GM19025 (cell line): Measurements from ENCODE around the gene TAC3.
"Not testable (repeated sequence)": the region's sequence is repeated elsewhere in the genome, so short reads cannot be mapped to it uniquely, and the experiment has no call there.

Source experiments
- ATAC-seq: cut with Tn5 transposase; IDR thresholded peaks from one replicate; pipeline ENCODE4 v1.9.1; 2021; ENCODE audit warnings: mild to moderate bottlenecking, low read depth, moderate library complexity; ENCODE audit not compliant: unreplicated experiment

TAC3 gene

DNA sequence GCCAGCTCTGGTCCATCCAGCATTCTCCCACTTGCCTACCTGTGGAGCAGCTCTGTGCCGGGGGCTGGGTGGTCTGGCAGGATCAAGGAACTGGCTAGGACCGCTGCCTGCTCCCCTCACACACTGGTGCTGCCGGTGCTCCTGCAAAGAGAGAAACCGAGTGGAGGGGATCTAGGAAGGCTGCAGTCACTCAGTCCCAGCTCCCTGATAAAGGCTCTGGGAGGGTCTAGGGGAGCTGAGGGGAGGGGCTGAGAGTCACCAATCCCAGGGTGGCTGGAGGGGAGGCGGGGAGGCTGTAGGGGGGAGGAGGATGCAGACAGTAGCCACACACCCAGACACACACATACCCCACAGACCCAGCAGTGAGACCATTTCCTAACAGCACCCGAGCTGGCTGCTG lies at the start of gene TAC3:
TAC3 (minus strand) TSS at position 182 of the 400 bp plus-strand sequence. CDS start 732 bp downstream, outside the sequence.
- ATAC-seq: no peak

DNA sequence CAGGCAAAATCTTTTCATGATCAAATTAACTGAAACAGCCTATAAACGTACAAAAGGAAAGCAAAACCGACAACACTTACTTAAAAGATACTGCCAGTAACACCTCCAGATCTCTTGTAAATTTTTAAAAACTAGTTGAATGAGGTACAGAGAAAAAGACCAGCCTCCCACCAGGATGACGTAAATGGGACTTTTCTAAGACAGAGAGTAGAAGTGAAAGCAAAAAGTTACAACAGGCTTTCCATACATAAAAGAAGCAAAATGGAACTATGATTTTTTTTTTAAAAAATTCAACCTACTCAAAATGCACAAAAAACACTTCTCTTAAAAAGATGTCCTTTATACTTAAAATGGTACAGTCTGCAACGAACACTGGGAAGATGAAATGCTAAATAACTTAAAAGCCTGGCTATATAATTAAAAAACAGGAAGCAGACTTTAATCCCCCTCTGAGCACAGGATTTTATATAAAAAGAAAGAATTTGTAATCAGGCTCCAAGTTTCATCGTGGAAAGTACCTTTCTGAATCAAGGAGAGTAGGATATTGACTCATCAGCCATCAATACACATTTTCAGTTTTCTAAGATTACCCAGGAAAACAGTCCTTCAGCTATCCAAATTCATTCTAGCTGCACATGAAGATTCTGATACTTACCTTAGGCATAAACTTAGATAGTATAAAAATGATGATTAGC lies 47.8 kb upstream of the TAC3 start:
- peak; percentile 94 for ATAC-seq

DNA sequence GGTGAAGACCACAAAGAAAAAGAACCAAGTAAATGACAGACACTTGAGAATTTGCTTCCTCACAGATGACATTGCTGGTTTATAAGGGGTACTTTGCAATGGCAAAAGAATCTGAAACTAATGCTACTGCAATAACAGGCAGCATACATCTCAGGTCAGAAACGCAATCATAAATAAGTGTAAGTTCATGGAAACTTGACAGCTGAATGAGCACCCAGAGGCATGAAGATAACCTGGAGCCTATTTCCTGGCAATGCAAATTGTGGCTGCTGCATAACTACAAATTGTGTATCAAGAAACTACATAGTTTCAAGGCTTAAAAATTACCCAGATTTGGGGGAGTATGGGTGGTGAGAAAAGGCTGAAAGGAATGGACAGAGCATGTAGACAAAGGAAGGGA lies 42.1 kb upstream of the TAC3 start:
- ATAC-seq: no peak

DNA sequence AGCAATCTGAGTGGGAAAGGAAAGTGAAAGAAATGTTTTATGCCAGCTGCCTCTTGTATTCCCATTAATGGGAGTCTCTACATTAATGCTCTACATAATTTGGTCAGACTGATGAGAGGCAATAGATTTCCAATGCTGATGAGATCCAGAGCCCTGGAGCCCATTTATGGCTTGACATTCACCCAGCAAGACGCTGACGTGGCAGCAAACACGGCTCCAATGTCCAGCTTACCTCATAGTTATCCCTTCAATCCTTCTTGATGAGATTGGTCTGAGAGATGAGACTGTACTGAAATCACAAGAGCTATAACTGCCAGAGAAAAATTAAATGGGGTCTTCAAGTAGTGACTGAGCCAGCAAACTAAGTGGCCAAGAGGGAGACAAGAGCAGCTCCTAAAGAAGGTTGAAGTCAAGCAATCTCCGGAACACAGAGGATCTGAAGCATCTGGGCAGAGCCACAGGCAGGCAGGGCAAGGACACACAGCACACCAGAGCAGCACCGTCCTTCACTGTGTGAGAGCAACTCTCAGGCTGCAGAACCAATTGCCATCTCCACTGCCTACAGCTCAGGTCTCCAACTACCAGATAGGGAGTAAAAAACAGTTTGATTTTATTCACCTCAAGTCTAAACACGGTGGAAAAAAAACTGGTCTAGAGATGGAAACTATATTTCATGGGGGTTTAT lies 40.9 kb upstream of the TAC3 start:
- no peak for ATAC-seq

DNA sequence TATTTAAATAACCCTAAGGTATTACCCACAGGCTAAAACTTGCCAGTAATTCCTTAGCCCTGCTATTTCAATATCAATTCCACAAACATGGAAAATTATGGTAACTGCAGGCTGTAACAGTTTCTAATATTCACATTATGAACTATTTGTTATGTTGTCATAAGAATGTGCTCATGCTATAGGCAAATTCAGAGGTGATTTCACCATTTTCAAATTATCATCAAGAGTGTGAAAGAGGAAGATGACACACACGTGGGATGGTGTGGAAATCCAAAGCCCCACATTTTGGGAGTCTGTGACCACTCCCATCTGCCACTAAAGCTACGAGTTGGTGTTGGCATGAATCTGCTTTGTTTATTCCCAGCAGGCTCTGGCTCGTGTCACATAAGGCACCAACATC lies 39.5 kb upstream of the TAC3 start:
- ATAC-seq: no peak

DNA sequence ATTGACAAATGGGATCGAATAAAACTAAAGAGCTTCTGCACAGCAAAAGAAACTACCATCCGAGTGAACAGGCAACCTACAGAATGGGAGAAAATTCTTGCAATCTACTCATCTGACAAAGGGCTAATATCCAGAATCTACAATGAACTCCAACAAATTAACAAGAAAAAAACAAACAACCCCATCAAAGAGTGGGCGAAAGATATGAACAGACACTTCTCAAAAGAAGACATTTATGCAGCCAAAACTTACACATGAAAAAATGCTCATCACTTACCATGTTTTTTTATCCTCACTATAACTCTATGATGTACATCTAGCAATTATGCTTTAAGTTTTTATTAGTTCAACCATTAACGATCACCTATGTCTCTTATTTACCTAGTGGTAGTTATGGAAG lies 37.6 kb upstream of the TAC3 start:
- not testable (repeated sequence) for ATAC-seq

DNA sequence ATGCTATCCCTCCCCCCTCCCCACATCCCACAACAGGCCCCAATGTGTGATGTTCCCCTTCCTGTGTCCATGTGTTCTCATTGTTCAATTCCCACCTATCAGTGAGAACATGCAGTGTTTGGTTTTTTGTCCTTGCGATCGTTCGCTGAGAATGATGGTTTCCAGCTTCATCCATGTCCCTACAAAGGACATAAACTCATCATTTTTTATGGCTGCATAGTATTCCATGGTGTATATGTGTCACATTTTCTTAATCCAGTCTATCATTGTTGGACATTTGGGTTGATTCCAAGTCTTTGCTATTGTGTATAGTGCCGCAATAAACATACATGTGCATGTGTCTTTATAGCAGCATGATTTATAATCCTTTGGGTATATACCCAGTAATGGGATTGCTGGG lies 36.8 kb upstream of the TAC3 start:
- not testable (repeated sequence) for ATAC-seq

DNA sequence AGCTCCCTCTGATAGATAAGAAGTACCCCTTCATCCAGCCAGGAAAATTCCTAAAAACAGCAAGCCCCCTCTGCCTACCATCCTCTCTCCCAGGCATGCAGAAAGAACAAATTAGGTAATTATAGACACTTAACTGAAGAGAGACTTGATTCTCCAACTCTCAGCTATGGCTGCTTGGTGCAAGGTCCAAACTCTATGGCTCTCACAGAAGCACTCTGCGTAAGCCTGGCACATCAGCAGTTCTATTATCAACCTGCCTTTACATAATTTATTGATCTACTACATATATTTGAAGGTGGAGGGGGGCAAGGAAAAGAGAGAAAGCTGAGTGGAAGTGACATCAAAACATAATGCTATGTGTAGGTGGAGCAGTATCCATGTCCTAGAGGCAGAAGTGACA lies 34.7 kb upstream of the TAC3 start:
- ATAC-seq: no peak

DNA sequence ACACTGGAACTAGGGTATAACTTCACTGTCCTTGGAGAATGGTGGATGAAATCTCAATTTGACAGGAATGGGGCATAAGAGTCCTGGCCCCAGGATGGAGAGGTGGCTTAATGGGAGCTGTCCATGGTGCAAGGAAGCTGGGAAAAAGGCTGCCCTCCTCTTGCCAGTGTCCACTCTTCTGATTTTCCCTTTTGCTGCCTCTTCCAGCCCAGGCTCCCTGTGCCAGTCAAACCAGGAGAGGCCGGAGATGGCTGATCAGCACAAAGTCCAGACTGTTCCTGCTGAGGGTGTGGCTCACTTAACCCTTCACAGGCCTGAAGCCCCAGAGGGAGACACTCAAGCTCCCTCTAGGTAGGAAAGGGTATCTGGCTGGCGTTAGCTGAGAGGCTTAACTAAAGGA lies 33.6 kb upstream of the TAC3 start, which contains the start of gene MYO1A:
MYO1A (minus strand) TSS at position 240 of the 400 bp plus-strand sequence. CDS start 1,806 bp downstream, outside the sequence.
- ATAC-seq: no peak

DNA sequence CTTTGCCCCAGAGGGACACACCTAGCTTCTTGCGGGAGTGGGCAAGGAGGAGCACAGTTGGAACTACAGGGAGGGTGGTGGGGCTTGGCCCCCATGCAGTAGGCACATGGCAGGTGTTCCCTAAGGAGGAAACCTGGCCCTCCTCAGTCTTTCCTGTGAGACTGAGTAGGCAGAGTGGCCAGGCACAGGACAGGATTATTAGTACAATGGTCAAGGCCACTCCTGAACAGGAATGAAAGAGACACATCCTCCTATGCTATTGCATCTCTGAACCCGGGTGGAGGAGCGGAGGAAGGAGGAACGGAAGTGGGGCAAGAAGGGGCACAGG lies 32.8 kb upstream of the TAC3 start:
- ATAC-seq: no peak

DNA sequence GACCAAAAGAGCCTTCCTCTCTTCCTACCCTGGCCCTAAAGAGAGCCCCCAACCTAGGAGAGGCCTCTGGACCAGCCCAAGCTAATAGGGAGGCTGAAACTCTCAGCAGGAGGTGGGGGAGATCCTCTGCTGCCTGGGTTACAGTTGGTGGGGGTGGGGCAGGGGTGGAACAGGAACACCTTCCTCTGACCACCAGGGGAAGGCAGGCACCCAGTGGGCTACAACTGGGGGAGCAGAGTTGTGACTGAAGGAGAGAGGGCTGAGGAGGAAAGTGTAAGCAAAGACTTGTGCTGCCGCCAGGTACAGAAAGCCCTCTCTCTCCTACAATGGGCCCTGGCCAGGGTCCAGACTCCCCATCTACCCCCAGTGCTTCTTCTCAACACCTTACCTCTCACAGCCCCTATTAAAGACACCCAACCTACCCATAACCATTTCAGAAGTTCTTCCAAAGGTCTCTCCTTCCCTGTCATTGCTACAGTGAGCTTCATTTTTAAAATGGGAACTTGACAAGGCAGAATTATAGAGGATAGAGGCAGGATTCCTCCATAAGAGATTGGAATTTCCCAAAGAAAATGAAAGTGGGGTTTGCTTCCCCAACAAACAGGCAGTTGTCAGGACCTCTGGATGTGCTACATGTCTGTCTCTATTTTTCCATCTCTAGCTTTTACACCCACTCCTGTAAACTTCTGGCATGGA lies 32.2 kb upstream of the TAC3 start:
- ATAC-seq: no peak

DNA sequence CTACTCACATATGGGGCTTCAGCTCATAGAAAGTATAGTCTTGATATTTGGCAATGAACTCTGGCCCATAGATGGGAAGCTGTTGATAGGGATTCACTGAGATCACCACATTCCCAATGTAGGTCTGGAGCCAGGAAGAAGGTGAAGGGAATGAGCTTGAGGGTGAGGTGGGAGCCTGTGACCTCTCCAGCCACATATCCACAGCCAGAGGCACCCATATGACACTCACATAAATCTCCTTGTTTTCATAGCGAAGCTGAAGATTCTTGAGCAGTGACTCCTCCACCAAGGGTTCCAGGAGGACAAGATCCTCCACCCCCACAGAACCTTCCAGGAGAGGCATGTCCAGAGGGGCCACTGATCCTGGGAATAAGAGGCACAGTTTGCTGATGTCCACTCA lies 31.7 kb upstream of the TAC3 start:
- no peak for ATAC-seq

DNA sequence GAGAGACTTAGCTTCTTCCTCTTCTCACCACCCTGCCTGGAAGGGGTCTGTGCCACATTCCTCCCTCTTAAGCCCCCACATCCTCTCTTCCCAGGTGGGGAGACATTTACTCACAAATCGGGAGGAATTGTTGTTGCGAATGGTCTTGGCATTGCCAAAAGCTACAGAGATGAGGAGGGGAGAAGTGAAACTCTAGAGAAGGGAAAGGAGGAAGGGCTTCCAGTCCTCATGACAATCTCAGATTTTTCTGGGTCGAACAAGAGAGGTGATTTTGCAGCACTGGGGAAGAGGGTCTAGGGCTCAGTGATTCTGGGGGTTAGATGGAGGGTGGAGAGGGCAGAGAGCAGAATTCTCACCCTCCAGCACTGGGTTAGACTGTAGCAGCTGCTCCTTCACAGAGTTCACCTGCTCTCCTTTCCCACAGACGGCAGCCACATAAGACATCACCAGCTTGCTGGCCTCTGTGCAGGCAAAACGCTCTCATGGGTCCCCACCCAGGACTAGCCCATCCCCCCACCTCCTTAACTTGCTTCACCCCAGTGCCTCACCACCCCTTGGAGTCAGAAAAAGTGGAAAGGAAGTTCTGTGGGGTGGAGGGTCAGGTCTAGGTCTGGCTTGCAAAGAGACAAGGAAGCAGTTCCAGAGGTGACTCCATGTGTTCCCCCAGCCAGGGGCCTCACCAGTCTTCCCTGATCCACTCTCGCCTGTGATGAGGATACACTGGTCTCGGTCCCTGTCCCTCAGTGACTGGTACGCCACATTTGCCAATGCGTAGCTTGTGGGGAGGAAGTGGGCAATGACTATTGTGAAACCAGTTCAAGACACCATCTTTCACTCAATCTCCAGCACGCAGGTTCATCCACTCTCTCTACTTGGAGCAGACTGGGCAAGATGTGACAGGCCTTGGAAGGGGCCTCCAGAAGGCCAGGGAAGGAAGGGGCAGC lies 30.9 kb upstream of the TAC3 start:
- no peak for ATAC-seq

DNA sequence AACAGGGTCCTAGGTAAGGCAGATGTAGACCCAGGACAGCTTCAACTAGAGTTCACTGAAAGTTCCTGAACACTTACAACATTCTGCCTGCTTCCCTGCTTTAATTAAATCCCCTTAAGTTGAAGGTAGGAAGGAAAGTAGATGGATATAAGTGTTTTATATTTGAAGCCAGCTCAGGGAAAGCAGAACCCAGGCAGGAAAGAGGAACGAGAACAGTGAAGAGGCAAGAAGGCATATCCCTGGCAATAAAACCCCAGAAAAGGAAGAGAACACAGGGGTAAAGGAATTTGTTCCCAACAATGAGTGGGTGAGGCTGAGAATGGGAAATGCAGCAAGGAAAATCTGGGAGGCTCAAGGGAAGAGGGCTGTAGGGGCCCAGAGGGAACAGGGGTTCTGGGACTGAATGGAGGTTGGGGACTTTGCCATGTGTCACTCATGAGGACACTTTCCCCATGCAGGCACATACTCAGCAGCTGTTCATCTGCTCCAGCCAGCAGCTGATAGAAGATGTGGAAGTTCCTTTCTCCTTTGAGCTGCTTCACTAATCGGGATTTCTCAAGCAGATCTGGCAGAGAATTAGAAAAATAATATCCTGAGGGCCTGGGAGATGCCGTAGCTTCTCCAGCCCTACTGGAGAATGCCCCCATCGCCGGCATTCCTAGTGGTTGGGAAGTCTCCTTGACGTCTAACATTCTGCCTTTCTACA lies 29.9 kb upstream of the TAC3 start:
- ATAC-seq: no peak

DNA sequence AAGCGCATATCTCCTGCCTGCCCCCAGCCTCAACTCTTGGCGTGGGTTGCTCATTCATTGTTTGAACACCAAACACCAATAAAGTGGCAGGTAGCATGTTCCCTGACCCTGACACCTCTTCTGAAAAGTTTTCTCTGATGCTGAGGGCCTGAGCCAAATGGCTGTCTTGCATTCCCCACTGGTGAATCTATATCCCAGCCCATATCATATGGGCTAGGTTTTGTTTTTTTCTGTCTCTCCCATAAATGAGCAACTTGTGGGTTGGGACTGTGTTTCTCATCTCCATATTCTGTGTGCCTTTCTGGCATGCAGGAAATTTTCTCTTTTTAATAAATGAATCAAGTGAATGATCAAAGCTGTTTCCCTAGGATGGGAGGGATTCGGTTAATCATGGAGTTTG lies 28.6 kb upstream of the TAC3 start:
- ATAC-seq: no peak

DNA sequence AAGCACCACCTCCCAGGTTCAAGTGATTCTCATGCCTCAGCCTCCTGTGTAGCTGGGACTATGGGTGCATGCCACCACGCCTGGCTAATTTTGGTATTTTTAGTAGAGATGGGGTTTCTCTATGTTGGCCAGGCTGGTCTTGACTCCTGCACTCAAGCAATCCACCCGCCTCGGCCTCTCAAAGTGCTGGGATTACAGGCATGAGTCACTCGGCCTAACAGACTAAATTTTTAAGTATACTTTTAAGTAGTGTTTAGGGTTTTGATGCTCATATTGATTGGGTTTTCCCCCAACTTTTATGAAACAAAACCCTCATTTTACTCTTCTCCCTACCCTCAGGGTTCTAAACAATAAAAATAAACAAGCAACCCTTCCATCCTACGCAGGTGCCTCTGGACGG lies 28.1 kb upstream of the TAC3 start:
- no peak for ATAC-seq

DNA sequence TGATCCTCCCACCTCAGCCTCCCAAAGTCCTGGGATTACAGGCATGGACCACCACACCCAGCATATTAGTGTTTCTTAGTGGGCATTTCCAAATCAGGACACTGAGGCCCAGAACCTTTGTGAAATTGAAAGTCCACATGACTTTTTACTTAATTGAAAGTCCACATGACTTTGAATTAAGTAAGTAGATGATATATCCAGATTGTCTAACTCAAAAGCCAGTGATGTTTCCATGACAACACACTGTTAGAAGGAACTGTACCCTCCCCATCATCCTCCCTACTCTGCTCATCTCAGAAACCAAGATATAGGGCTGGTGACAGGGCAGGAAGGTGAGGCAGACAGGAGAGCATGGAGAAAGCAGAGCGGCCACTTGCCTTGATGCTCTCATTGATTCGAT lies 26.4 kb upstream of the TAC3 start:
- ATAC-seq: no peak

DNA sequence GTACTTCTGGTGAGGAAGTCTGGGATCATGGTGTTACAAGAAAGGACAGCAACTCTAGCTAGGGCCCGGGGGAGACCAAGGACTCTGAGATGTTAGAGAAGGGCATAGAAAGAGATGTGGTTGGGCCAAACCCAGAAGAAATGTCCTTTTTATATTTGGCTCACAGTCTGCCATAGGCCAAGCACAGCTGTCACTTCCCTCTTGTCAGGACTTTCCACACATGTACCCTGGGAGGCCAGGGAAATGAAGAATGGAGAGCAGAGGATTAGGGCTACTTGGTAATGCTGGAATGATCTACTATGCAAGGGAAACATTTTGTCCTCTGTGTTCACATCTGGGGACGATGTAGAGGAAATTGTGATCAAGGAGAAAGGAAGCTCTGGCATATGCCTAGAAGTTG lies 24.4 kb upstream of the TAC3 start:
- no peak for ATAC-seq

DNA sequence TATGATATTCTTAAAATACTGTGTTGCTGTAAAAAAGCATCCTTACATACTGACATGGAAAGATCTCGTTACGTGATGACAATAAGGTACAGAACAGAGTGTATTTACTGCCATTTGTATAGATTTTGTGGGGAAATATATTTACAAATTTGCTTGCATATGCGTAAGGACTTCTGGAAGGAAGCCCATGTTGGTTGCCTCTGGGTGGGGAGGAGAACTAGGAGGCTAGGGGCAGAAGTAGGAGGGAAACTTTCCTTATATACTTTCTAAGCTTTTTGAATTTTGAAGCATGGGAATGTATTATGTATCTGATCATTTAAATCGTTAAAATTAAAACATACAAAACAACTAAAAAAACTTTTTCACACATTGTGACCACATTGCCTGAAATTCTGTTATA lies 23.9 kb upstream of the TAC3 start:
- ATAC-seq: no peak
